ENCODE results near the gene TAX1BP3.

TAX1BP3 gene

DNA sequence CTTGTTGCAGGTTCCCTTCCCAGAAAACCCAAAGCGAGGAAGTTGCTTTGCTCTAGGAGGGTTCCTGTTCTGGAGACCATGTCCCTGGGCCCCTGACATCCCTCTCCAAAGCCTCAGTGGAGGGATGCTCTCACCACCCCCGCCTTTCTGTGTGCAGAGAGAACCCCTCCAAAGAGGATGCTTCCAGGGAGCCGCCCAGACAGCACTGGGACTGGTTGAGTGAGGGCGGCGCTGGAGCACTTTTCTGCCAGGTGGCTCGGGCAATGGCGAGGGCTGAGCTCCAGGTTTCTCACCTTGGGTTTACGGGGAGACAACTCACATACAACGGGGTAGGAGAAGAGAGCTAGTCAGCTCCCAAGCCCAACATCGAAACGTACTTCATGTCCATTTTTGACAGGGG, 7.5 kb upstream of the TAX1BP3 start:
- peaks cover 7% of the 10 kb centered on the region; the same call in 1 of the 2 replicates for H3K79me2 ChIP-seq (ENCODE audit: low read length)
- H3K36me3 ChIP-seq (replicated peaks; ENCODE audit: insufficient read depth, low read length): no peaks in the 10 kb centered on the region
- TF ChIP-seq EZH2phosphoT487 (IDR thresholded peaks at IDR 0.05; ENCODE audit: low read length) (no peak), EZH2 (optimal IDR thresholded peaks at IDR 0.05; ENCODE audit: low read depth, low read length) (no peak)
- TF ChIP-seq, protein P1, sequence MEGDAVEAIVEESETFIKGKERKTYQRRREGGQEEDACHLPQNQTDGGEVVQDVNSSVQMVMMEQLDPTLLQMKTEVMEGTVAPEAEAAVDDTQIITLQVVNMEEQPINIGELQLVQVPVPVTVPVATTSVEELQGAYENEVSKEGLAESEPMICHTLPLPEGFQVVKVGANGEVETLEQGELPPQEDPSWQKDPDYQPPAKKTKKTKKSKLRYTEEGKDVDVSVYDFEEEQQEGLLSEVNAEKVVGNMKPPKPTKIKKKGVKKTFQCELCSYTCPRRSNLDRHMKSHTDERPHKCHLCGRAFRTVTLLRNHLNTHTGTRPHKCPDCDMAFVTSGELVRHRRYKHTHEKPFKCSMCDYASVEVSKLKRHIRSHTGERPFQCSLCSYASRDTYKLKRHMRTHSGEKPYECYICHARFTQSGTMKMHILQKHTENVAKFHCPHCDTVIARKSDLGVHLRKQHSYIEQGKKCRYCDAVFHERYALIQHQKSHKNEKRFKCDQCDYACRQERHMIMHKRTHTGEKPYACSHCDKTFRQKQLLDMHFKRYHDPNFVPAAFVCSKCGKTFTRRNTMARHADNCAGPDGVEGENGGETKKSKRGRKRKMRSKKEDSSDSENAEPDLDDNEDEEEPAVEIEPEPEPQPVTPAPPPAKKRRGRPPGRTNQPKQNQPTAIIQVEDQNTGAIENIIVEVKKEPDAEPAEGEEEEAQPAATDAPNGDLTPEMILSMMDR (IDR thresholded peaks at IDR 0.05; ENCODE audit: low read length): no peak
- H3K9me3 ChIP-seq (replicated peaks; ENCODE audit: insufficient read depth, low read length): no peaks in the 10 kb centered on the region
- no peak overlapping the region for H3K9ac ChIP-seq (ENCODE audit: low read length)
- peak; percentile 5 for DNase-seq
- no peak overlapping the region for H3K4me2 ChIP-seq (ENCODE audit: low read depth, low read length)
- H3F3A ChIP-seq (ENCODE audit: insufficient read depth, low read length): no peaks in the 10 kb centered on the region
- no peak overlapping the region for H3K27ac ChIP-seq (ENCODE audit: low read length)
- H3K9me2 ChIP-seq (replicated peaks; ENCODE audit: insufficient read depth, low read length): no peaks in the 10 kb centered on the region
- H4K20me1 ChIP-seq (ENCODE audit: insufficient read depth, low read length): no peaks in the 10 kb centered on the region
- no peak overlapping the region for H3K4me3 ChIP-seq (ENCODE audit: low read length)
- H3K4me1 ChIP-seq (ENCODE audit: low read length): no peaks in the 10 kb centered on the region
- no peaks in the 10 kb centered on the region for H3K27me3 ChIP-seq (replicated peaks; ENCODE audit: insufficient read depth, low read length)
- no peak overlapping the region for H2AFZ ChIP-seq (ENCODE audit: low read length)

DNA sequence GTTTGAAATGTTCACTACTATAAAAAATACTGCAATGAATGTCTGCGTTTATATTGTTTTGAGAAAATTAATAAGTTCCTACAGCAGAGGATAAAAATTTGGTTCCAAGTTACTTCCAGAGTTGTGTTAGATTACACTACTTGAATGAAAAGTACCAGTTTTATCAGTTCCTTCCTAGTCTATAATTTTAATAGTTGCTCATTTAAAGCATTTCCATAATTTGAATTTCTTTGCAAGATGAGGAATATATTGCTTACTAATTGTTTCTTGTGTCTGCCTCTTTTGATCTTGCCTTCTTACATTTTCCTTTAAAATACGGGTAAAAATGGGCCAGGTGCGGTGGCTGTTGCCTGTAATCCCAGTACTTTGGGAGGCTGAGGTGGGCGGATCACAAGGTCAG, 4.2 kb upstream of the TAX1BP3 start:
- peaks cover 26% of the 10 kb centered on the region for H3K79me2 ChIP-seq (ENCODE audit: low read length)
- no peaks in the 10 kb centered on the region for H4K20me1 ChIP-seq (ENCODE audit: insufficient read depth, low read length)
- peaks cover 3% of the 10 kb centered on the region; the same call in 1 of the 2 replicates for H3K4me1 ChIP-seq (ENCODE audit: low read length)
- H3K9me3 ChIP-seq (replicated peaks; ENCODE audit: insufficient read depth, low read length): no peaks in the 10 kb centered on the region
- H3K4me2 ChIP-seq (ENCODE audit: low read depth, low read length): no peak overlapping the region
- H3K27ac ChIP-seq (ENCODE audit: low read length): no peak overlapping the region
- H3K9ac ChIP-seq (ENCODE audit: low read length): no peak overlapping the region
- DNase-seq: peak; percentile 2
- H3K36me3 ChIP-seq (replicated peaks; ENCODE audit: insufficient read depth, low read length): no peaks in the 10 kb centered on the region
- TF ChIP-seq EZH2 (optimal IDR thresholded peaks at IDR 0.05; ENCODE audit: low read depth, low read length) (no peak), EZH2phosphoT487 (IDR thresholded peaks at IDR 0.05; ENCODE audit: low read length) (no peak)
- TF ChIP-seq, protein P1 (IDR thresholded peaks at IDR 0.05; ENCODE audit: low read length): no peak
- no peak overlapping the region for H2AFZ ChIP-seq (ENCODE audit: low read length)
- H3K9me2 ChIP-seq (replicated peaks; ENCODE audit: insufficient read depth, low read length): no peaks in the 10 kb centered on the region
- no peaks in the 10 kb centered on the region for H3K27me3 ChIP-seq (replicated peaks; ENCODE audit: insufficient read depth, low read length)
- no peak overlapping the region for H3K4me3 ChIP-seq (ENCODE audit: low read length)
- no peaks in the 10 kb centered on the region for H3F3A ChIP-seq (ENCODE audit: insufficient read depth, low read length)

DNA sequence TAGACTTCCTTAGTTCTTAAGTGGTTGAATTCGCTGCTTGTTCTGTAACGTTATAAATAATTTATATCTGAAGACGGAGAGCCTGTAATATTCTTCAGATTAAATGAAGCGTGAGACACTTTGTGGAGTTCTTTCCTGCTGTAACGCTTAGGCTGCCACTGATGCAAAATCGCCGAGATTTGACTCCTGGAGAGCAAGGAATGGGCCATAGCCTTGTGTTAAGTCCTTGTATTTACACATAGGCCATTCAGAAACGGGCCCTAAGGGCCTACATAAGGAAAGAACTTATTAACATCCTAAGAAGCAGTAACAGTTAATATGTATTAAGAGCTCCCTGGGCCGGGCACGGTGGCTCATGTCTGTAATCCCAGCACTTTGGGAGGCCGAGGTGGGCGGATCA, 1.2 kb upstream of the TAX1BP3 start:
- no peaks in the 10 kb centered on the region for H3K27me3 ChIP-seq (replicated peaks; ENCODE audit: insufficient read depth, low read length)
- H3F3A ChIP-seq (ENCODE audit: insufficient read depth, low read length): no peaks in the 10 kb centered on the region
- peaks cover 3% of the 10 kb centered on the region; the same call in 1 of the 2 replicates for H3K4me1 ChIP-seq (ENCODE audit: low read length)
- peak; percentile 6 for DNase-seq
- peak overlapping the region; percentile 83 for H3K9ac ChIP-seq (ENCODE audit: low read length)
- no peaks in the 10 kb centered on the region for H3K36me3 ChIP-seq (replicated peaks; ENCODE audit: insufficient read depth, low read length)
- no peaks in the 10 kb centered on the region for H3K9me3 ChIP-seq (replicated peaks; ENCODE audit: insufficient read depth, low read length)
- H3K9me2 ChIP-seq (replicated peaks; ENCODE audit: insufficient read depth, low read length): no peaks in the 10 kb centered on the region
- no peak overlapping the region for H2AFZ ChIP-seq (ENCODE audit: low read length)
- peaks cover 26% of the 10 kb centered on the region for H3K79me2 ChIP-seq (ENCODE audit: low read length)
- H3K4me2 ChIP-seq (ENCODE audit: low read depth, low read length): peak overlapping the region; percentile 98
- H3K27ac ChIP-seq (ENCODE audit: low read length): no peak overlapping the region
- peak overlapping the region; percentile 89 for H3K4me3 ChIP-seq (ENCODE audit: low read length)
- TF ChIP-seq, protein P1 (IDR thresholded peaks at IDR 0.05; ENCODE audit: low read length): no peak
- no peak for TF ChIP-seq EZH2 (optimal IDR thresholded peaks at IDR 0.05; ENCODE audit: low read depth, low read length)
- no peak for TF ChIP-seq EZH2phosphoT487 (IDR thresholded peaks at IDR 0.05; ENCODE audit: low read length)
- H4K20me1 ChIP-seq (ENCODE audit: insufficient read depth, low read length): no peaks in the 10 kb centered on the region
